Stimulated activated CD8-positive, alpha-beta memory T cell treated with anti-CD3 and anti-CD28 coated beads, Interleukin-2, amount 100 ng/mL, for 1 hour (primary cell): Measurements from ENCODE around the gene TAOK1.
"Not testable (repeated sequence)": the region's sequence is repeated elsewhere in the genome, so short reads cannot be mapped to it uniquely, and the experiment has no call there.

Experiments
- DNase-seq, 2 donors: peaks; one replicate each; pipeline ENCODE4 v3.0.0-alpha.2; 2020; ENCODE audit warnings: low read depth in 2 of 2

TAOK1 gene

DNA sequence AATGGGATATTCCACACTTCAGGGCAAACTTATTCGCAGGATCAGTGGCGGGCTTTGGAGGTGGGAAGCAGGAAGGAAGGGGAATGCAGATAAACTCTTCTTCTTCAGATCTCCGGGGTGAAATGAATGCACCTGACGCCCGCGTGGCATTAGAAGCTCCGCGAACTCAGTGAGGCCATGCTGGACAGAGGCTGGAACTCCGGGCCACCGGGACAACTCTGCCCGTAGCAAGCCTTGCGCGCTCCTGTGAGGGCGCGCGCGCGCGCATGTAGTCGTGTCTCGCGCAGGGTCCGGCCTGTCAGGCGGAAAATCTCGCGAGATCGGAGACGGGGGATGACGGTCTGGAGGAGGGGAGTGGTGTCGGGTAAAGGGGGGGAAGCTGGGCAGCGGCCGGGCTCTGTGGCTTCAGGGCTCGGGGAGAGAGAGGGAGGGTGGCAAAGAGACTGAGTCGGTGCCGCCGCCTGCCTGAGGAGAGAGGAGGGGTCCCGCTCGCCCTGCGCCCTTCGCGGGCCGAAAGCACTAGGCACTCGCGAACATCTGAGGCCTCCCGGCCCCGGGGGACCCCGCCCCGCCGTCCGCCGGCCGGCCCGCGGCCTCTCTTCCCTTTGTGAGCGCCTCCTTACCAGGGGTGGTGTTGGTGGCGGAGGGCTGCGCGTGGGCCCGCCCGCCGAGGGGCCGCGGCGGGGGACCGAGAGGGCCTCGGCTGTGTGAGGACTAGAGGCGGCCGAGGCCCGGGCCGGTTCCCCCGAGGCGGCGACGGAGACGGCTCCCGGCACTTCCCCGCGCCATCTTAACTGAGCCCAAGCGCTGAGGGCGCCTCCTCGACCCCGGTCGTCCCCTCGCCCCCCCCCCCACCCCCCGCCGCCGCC, at the start of gene TAOK1:
TAOK1 (plus strand) TSS at position 382 of the 869 bp plus-strand sequence. CDS start 61,186 bp downstream, outside the sequence.
- peak; percentile 92 to 97 for DNase-seq

GRCh38 chr17:29341726-29342125, 48.4 kb upstream of the TAOK1 start:
- no peak for DNase-seq

DNA sequence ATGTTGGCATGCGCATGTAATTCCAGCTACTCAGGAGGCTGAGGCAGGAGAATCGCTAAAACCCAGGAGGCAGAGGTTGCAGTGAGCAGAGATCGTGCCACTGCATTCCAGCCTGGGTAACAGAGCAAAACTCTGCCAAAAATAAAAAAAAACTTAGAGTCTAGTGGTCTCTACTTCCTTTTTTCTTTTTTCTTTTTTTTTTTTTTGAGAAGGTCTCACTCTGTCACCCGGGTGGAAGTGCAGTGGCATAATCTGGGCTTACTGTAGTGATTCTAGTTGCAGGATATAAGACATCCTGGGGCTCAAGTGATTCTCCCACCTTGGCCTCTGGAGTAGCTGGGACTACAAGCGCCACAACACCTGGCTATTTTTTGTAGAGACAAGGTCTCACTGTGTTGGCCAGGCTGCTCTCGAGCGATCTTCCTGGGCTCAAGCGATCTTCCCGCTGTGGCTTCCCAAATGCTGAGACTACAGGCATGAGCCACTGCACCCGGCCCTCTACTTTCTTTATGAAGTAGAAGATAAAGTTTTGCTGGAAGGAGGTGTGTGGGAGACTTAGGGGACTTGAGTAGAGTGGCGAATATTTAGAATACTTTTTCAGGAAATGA, 47.9 kb upstream of the TAOK1 start:
- no peak for DNase-seq

DNA sequence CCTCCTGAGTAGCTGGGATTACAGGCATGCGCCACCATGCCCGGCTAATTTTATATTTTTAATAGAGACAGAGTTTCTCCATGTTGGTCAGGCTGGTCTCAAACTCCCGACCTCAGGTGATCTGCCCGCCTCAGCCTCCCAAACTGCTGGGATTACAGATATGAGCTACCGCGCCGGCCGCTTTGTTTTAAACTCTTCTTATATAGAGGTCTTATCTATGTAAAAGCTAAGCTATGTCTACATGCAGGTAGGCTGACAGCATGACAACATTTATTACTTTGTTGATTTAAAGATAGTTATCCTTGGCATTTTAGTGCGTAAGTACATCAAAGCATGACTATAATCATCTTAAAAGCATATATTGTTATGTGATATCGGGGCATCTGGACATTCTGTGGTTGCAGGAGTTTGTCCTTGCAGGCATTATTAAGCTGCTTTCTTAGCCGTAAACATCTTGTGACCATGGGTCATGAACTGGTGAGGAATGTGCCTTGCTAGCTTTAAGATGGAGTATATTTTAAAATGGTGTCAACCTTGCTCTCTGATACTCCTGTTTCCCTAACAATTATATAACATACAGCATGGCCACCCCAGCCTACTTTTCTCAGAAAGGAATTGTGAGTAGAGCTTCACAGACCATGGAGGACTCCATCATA, 45.8 kb upstream of the TAOK1 start:
- no peak for DNase-seq

DNA sequence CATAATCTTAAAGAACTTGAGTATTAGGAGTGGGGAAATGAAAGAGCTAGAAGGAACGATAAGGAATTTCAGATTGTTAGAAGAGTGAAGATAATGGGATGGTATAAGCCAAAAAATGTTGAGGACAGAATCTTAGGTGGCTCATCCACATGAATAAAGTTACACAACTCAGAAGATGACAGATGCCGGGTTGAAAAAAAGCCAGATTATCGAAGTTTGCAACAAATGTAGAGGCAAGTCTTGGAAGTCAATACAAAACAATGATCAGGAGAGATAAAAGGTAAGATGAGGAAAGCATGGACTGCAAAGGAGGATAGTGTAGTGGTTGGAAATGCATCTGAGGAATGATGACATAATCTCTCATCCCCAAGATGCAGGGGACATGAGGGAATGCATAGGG, 45.1 kb upstream of the TAOK1 start:
- DNase-seq: no peak

GRCh38 chr17:29345470-29345869, 44.7 kb upstream of the TAOK1 start:
- DNase-seq: not testable (repeated sequence)

DNA sequence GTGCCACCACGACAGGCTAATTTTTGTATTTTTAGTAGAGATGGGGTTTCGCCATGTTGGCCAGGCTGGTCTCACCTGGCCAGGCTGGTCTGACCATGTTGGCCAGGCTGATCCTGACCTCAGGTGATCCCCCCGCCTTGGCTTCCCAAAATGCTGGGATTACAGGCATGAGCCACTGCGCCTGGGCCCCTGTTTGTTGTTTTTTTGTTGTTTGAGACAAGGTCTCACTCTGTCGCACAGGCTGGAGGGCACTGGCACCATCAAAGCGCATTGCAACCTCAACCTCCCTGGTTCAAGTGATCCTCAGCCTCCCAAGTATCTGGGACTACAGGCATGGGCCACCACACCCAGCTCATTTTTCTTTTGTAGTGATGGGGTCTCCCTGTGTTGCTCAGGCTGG, 43.7 kb upstream of the TAOK1 start:
- DNase-seq: no peak

DNA sequence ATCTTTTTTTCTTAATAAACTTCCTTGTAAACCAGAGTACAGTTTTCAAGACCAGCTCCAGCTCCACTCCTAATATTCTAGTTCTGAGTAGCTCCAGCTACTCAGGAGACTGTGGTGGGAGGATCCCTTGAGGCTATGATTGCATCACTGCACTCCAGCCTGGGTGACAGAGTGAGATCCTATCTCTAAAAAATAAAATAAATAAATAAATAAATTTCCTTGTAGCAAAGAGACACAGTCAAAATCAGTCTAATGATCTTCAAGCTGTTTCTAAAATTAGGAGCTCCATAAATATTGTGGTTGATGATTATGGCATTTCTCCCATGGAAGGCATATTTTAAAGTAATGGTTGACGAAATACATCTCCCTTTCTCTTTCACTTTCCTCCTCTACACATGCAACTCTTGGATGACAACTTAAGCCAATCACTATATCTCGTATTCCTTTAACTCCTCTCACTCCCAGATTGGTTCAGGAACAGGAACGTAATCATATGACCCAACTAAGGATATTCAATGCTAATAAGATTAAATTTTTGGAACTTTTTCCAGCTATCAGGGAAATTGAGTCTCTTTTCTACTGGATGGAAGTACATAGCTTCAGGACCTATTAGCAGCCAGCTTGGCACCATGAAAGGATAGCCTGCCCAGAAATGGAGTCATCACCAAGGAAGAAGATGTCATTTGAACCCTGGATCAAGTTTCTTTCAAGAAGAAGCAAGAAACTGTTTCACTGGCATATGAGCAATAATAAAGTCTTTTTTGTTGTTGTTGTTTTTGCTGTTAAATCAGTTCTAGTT, 42.1 kb upstream of the TAOK1 start:
- DNase-seq: no peak

DNA sequence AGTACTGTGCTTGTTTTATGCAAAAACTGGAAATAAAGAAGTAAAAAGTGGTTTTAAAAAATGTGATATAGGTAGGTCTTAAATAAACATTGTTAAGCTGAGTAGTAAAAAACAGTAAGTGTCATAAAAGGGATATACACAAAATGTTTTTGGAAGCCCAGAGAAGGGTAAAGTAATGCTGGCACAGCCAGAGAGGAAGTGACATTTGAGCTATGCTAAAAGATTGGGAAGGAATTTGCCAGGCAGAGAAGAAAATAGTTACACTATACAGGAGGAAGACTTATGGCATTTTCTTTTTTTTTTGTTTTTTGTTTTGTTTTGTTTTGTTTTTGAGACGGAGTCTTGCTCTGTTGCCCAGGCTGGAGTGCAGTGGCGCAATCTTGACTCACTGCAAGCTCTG, 40.8 kb upstream of the TAOK1 start:
- DNase-seq: no peak

DNA sequence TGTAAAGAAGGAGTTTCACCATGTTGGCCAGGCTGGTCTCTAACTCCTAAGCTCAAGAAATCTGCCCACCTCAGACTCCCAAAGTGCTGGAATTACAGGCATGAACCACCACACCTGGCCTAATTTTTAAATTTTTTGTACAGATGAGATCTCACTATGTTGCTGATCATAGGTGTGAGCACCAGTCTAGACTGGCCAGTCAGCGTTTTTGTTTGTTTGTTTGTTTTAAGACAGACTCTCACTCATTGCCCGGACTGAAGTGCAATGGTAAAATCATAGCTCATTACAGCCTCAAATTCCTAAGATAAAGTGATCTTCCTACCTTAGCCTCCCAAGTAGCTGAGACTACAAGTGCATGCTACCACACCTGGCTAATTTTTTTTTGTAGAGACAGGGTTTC, 38.0 kb upstream of the TAOK1 start:
- no peak for DNase-seq

DNA sequence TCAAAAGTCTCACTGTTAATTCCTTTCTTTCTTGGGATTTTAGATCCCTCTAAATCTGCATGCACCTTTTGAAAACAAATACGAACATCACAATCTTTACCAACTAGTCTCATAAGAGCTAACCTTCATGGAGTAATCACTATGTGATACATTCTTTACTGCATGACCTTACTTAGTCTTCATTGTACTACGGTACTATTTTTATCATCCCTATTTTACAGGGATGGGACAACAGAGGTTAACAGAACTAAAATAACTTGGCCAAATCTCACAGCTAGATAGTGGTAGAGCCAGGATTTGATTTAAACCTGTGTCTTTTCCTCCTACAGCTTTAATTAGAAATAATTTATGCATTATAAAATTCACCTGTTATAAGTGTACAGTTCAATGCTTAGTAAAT, 32.9 kb upstream of the TAOK1 start:
- DNase-seq: no peak

- DNase-seq: no peak
Measured at GRCh38 chr17:29357821-29358232, 32.3 kb upstream of the TAOK1 start.

DNA sequence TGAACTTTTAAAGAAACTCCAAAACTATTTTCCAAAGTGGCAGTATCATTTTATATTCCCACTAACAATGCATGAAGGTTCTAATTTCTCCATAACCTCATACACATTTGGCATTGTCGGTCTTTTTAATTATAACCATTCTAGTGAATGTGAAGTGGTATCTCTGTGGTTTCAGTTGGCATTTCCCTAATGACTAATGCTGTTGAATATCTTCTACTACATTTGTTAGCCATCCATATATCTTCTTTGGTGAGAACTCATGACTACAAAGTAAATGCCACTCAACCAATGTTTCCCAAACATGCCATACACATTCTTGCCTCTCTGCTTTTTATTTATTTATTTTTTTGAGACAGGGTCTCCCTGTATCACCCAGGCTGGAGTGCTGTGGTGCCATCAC, 31.7 kb upstream of the TAOK1 start:
- no peak for DNase-seq

GRCh38 chr17:29359777-29360176, 30.4 kb upstream of the TAOK1 start:
- no peak for DNase-seq

DNA sequence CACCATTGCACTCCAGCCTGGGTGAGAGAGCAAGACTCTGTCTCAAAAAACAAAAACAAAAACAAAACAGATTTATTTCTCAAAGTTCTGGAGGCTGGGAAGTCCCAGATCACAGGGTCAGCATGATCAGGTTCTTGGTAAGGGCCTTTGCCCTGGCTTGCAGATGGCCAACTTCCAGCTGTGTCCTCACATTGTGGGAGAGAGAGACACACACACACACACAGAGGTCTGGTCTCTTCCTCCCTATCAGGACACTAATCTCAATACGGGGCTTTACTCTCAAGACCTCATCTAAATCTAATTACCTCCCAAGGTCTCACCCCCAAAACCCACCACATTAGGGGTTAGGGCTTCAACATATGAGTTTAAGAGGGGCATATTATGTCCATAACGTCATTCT, 26.4 kb upstream of the TAOK1 start:
- DNase-seq: no peak

GRCh38 chr17:29364691-29365090, 25.5 kb upstream of the TAOK1 start:
- DNase-seq: no peak

DNA sequence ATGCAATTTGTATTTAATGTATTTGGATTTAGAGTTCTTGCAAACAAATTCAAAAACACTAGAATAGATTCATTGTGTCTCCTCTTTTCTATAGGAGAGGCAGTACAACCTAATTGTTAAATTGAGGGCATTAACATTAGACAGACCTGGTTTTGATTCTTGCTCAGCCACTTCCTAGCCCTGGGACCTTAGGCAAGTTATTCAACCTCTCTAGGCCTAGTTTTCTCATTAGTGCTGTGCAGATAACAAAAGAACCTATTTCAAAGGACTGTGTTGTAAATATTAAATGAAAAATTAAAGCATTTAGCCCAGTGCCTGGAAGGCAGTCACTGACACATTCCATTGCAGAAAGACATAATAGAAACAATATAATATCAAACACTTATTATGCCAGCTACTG, 22.0 kb upstream of the TAOK1 start:
- no peak for DNase-seq

DNA sequence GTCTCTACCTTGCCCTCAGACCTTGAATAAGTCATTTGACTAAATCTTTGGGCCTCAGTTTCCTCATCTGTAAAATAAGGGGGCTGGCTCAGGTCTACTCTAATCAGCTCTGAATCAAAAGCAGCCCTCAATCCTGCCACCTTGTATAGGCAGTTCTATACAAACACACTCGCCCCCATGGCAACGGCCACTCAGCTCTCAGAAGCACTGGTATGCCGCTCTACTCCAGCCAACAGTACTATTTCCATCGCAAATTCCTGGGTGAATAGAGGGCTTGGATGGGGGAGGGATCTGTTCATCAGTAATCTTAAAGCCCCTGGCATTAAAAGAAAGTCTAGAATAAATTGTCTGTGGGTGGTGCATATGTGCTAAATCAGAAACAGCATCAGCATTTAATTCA, 21.2 kb upstream of the TAOK1 start:
- DNase-seq: no peak

DNA sequence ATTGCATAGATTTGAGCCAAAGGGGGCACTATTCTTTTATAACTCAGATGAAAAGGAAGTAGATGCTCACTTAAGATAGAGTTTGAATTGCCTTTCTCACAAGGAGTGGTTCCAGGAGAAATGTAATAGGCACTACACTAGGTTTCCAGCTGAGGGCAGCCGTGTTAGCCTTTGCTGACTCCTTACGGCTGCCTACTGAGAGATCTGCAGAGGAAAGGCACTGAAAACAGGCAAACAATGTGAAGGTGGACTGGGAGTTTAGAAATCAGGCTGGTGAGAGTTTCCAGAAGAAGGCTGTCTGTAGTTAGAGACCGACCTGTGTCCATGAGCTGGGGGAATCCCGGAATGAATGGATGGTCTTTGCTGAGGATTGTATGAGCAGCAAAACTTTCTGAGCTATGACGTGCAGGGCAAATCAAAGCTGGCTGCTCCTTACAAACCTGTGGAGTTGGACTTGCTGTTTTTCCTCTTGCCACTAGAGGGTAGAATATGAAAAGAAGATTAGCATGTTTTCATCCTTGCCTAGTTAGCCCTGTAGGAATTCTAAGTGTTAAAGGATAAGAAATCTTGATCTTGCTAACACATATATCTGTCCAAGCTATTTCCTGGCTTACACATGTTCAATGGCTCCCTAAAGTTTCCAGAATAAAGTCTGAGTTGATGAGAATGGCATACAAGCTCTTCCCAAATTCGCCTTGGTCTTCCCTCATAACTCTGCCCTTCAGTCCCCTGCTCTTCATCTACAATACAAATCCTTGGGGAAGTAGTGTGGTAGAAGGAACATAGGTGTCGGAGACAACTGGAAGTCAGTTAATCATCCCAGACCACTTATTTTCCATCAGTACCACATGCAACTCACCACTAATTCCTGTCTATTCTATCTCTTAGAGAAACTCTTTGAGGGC, 20.1 kb upstream of the TAOK1 start:
- DNase-seq: peak in 1 of 2 donors; percentile 18

DNA sequence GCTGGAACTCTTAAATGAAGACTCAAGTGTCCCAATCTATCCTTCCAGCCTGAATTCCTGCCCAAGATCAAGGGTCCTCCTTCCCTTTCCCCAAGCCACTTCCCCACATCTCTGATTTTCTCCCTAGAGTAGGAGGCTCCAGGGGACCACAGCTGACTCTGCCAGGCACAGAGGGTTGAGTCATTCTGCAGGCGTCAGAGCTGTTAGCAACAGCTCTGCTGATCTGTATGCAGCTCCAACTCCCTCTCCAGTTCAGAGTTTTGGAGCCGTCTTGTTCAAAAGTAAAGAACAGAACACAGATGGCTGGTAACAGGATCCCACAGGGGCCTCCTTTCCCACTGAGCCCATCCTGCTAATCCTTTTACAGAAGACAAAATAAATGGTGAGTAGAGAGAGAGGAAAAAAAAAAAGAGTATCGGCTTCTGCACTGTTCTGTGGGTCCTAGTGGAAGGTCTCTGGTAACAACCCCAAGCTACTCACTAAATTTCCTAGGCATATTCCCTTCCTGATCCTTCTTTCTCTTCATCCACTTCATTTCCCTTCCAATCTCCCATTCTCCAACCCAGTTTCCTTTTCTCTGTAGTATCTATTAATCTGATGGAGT, 13.4 kb upstream of the TAOK1 start:
- DNase-seq: no peak

DNA sequence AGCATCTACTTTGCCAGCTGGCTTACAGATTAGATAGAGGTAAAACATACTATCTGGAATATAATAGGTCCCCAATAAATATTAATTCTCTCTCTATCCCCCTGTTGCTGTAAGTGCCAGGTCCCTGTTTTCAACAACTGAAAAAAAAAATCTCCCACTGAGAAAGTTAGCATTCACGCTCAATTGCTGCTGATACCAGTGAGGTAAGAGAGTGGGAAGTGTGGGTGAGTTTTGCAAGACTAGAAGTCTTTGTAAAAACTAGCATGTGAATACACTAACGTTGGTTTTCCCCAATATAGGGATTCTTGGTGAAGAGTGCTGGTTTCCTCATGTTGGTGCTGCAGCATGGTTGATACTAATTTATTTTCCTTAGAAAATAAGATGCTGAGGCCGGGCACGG, 11.7 kb upstream of the TAOK1 start:
- no peak for DNase-seq
